ENCODE measurements around the gene EFEMP1. TPM values are rescaled to one million over a fixed set of nuclear protein-coding genes. Genes with fewer than 3 reads are reported as not detected.
A peak's percentile ranks its signal among the peaks of the same experiment; 100 is the strongest.

Gene EFEMP1
- total and polyA plus RNA-seq, 12 donors, result 15.7 to 157 (median 32.5) TPM

GRCh38 chr2:55876429-55877086 is 47.0 kb downstream of the EFEMP1 start:
- no peak overlapping the region for H3K4me3 ChIP-seq
- TF ChIP-seq, protein P1, sequence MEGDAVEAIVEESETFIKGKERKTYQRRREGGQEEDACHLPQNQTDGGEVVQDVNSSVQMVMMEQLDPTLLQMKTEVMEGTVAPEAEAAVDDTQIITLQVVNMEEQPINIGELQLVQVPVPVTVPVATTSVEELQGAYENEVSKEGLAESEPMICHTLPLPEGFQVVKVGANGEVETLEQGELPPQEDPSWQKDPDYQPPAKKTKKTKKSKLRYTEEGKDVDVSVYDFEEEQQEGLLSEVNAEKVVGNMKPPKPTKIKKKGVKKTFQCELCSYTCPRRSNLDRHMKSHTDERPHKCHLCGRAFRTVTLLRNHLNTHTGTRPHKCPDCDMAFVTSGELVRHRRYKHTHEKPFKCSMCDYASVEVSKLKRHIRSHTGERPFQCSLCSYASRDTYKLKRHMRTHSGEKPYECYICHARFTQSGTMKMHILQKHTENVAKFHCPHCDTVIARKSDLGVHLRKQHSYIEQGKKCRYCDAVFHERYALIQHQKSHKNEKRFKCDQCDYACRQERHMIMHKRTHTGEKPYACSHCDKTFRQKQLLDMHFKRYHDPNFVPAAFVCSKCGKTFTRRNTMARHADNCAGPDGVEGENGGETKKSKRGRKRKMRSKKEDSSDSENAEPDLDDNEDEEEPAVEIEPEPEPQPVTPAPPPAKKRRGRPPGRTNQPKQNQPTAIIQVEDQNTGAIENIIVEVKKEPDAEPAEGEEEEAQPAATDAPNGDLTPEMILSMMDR (IDR thresholded peaks at IDR 0.05), result no peak

DNA sequence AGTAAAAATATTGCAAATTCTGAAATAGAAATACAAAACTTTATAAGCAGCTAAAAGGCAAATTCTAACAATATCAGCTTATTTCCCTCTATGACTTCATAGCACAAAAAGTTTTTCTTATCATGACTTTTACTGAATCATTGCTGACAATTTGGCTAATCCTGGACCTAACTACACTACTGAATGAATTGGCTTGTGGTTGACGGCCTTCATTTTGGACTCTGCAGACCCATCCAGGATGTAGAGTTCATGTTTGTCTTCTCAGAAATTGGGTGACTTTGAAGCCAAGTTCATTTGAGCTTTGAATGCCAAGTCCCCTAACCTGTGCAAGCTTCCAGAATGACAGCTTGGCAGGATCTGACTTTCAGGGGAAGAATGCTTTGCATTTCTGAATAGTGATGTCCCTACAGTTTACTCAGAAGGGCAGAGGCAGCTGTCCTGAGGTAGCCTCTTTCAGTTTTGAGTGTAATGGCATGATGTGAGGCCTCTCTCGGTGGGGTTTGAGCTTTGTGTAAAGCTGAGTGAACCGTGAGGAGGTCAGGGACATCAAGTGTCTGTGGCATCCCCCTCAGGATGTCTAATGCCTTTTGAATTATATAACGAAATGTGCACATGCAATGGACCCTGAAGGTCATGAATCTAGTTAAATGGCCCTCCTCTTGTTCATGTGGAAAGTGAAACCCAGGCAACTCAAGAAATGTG is 48.0 kb downstream of the EFEMP1 start:
- 58 to 62% methylated on average over 4 of the region's 4 CpGs for WGBS, 2 donors
- no peak overlapping the region for H3K4me3 ChIP-seq
- peaks cover 0 to 42% (median 3%) of the 10 kb centered on the region in 9 donors for H3K4me1 ChIP-seq
- H3K27me3 ChIP-seq, result no peaks in the 10 kb centered on the region
- no peaks in the 10 kb centered on the region for H3K9me3 ChIP-seq
- peak overlapping the region in 3 of 10 donors; percentile 15 to 53 (median 37) for H3K27ac ChIP-seq
- intact Hi-C loops (cut with DNase I), result no loop called here
- ATAC-seq (peak in 5 of 8 donors; percentile 29 to 63 (median 59)), DNase-seq (no peak)
- TF ChIP-seq, protein P1 (IDR thresholded peaks at IDR 0.05), result no peak
- peaks cover 0 to 51% (median 0%) of the 10 kb centered on the region in 9 donors for H3K36me3 ChIP-seq

More at GRCh38 chr2:55876429-55877086, 47.0 kb downstream of the EFEMP1 start:
- H3K27ac ChIP-seq, result peak overlapping the region in 3 of 10 donors; percentile 26 to 53 (median 37)
- H3K4me1 ChIP-seq, result peaks cover 0 to 40% (median 3%) of the 10 kb centered on the region in 9 donors
- no peaks in the 10 kb centered on the region for H3K27me3 ChIP-seq
- H3K36me3 ChIP-seq, result peaks cover 0 to 44% (median 0%) of the 10 kb centered on the region in 9 donors
- 75 to 82% methylated on average over 6 of the region's 6 CpGs for WGBS, 2 donors
- no peaks in the 10 kb centered on the region for H3K9me3 ChIP-seq
- intact Hi-C loops (cut with DNase I), result no loop called here
- no peak for DNase-seq
- ATAC-seq, result no peak

GRCh38 chr2:55874338-55874737 is 49.2 kb downstream of the EFEMP1 start:
- Histone ChIP-seq H3K9me3 (no peaks in the 10 kb centered on the region), H3K4me3 (no peak overlapping the region), H3K27me3 (no peaks in the 10 kb centered on the region), H3K36me3 (peaks cover 0 to 40% (median 0%) of the 10 kb centered on the region in 9 donors), H3K27ac (no peak overlapping the region), H3K4me1 (peaks cover 0 to 32% (median 3%) of the 10 kb centered on the region in 9 donors)
- DNase-seq (no peak), ATAC-seq (no peak)
- intact Hi-C loops (cut with DNase I), result no loop called here
- TF ChIP-seq, protein P1 (IDR thresholded peaks at IDR 0.05), result no peak
- 82% methylated on average over 2 of the region's 2 CpGs for WGBS, 2 donors

DNA sequence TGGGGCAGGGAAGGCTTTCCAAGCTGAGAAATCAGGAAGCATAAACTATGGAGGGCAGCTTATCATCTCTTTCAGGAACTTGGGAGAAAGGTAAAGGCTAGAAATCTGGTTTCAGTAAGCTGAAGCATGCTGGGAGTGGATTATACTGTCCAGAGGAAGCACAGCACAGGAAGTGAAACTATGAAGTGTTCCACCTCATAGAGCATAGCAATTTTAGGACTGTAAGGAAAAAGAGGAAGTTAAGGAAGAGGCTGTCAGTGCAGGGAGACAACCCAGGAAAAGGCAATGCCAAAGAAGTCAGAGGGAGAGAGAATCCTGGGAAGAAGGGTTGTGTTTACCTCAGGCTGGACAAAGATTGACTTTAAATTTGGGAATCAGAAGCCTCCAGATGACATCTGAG is 51.9 kb downstream of the EFEMP1 start:
- H3K4me1 ChIP-seq, result peaks cover 0 to 23% (median 3%) of the 10 kb centered on the region in 9 donors
- H3K36me3 ChIP-seq, result peaks cover 0 to 42% (median 0%) of the 10 kb centered on the region in 9 donors
- H3K9me3 ChIP-seq, result no peaks in the 10 kb centered on the region
- DNase-seq (no peak), ATAC-seq (peak in 3 of 8 donors; percentile 38 to 63 (median 50))
- intact Hi-C loops (cut with DNase I), result no loop called here
- H3K4me3 ChIP-seq, result no peak overlapping the region
- H3K27ac ChIP-seq, result peak overlapping the region in 2 of 10 donors; percentile 14 to 49
- H3K27me3 ChIP-seq, result peaks cover 0 to 3% (median 0%) of the 10 kb centered on the region in 7 donors
- TF ChIP-seq, protein P1 (IDR thresholded peaks at IDR 0.05), result no peak

Measured in heart right ventricle (tissue), 16 donors.